ENCODE results near the gene ADPRH.

The ADPRH gene

GRCh38 chr3:119628816-119629445 lies 49.6 kb downstream of the ADPRH start:
- peak overlapping the region; percentile 35 for H3K27ac Mint-ChIP-seq

DNA sequence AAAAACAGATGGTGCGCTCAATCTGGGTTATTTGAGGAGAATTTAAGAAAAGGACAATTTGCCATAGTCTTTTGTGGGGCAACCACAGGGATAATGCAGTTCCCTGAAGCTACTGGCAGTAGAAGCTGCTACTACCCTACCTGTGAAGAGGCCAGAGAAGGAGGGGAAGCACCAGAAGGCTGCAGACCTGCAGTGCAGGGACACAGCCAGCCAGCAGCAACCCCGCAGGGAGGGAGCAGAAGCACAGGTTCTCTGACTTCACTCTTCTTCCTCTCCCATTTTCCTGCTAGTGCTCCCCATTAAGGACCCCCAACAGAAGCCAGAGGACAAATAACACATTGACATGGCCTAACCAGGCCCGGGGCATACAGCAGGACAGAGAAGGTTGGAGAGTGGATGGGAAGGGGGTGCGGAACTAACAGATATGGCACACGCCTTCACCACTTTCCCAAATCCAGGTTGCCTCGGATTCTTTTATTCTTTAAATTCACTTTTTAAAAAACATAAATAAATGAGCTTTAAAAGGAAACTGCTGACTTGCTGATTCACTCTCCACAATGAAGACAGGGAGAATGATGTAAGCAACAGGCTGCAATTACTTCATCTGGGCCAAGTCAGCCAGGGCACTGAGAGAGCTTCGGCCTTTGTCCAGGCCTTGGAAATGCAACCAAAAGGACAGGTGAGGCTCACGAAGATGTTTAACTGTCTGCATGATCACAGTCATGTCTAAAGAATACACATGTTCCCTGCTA lies 51.0 kb downstream of the ADPRH start:
- no peaks in the 10 kb centered on the region for H3K9me3 Mint-ChIP-seq
- no peak overlapping the region for H3K4me3 Mint-ChIP-seq
- no peak for DNase-seq
- no peaks in the 10 kb centered on the region for H3K36me3 Mint-ChIP-seq (ENCODE audit: low read depth)
- TF ChIP-seq, protein P1, sequence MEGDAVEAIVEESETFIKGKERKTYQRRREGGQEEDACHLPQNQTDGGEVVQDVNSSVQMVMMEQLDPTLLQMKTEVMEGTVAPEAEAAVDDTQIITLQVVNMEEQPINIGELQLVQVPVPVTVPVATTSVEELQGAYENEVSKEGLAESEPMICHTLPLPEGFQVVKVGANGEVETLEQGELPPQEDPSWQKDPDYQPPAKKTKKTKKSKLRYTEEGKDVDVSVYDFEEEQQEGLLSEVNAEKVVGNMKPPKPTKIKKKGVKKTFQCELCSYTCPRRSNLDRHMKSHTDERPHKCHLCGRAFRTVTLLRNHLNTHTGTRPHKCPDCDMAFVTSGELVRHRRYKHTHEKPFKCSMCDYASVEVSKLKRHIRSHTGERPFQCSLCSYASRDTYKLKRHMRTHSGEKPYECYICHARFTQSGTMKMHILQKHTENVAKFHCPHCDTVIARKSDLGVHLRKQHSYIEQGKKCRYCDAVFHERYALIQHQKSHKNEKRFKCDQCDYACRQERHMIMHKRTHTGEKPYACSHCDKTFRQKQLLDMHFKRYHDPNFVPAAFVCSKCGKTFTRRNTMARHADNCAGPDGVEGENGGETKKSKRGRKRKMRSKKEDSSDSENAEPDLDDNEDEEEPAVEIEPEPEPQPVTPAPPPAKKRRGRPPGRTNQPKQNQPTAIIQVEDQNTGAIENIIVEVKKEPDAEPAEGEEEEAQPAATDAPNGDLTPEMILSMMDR (IDR thresholded peaks at IDR 0.05): no peak
- H3K27ac Mint-ChIP-seq: no peak overlapping the region
- peaks cover 22% of the 10 kb centered on the region for H3K4me1 Mint-ChIP-seq
- H3K27me3 Mint-ChIP-seq (ENCODE audit: low read depth, poor library complexity): peaks cover 16% of the 10 kb centered on the region

More at GRCh38 chr3:119628816-119629445, 49.6 kb downstream of the ADPRH start:
- no peak for DNase-seq
- TF ChIP-seq, protein P1 (IDR thresholded peaks at IDR 0.05): no peak
- peaks cover 4% of the 10 kb centered on the region for H3K9me3 Mint-ChIP-seq
- peaks cover 25% of the 10 kb centered on the region for H3K4me1 Mint-ChIP-seq
- H3K4me3 Mint-ChIP-seq: no peak overlapping the region
- peaks cover 17% of the 10 kb centered on the region for H3K27me3 Mint-ChIP-seq (ENCODE audit: low read depth, poor library complexity)
- no peaks in the 10 kb centered on the region for H3K36me3 Mint-ChIP-seq (ENCODE audit: low read depth)

DNA sequence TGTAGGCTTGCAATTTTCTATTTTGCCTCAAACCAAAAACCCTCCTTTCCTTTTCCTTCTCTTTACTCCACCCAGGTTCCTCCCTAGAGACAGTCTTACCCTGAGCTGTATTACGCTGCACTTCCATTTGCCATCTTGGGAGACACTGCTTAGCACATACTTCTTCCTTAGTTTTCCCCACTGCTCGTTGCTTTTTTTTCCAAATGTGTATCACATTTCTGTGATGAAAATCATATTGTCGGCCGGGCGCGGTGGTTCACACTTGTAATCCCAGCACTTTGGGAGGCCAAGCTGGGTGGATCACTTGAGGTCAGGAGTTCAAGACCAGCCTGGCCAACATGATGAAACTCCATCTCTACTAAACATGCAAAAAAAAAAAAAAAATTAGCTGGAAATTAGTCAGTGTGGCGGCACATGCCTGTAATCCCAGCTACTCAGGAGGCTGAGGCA lies 51.6 kb downstream of the ADPRH start:
- TF ChIP-seq, protein P1 (IDR thresholded peaks at IDR 0.05): no peak
- H3K27ac Mint-ChIP-seq: no peak overlapping the region
- H3K9me3 Mint-ChIP-seq: no peaks in the 10 kb centered on the region
- H3K27me3 Mint-ChIP-seq (ENCODE audit: low read depth, poor library complexity): peaks cover 12% of the 10 kb centered on the region
- peaks cover 16% of the 10 kb centered on the region for H3K4me1 Mint-ChIP-seq
- no peak for DNase-seq
- H3K36me3 Mint-ChIP-seq (ENCODE audit: low read depth): no peaks in the 10 kb centered on the region
- H3K4me3 Mint-ChIP-seq: no peak overlapping the region

DNA sequence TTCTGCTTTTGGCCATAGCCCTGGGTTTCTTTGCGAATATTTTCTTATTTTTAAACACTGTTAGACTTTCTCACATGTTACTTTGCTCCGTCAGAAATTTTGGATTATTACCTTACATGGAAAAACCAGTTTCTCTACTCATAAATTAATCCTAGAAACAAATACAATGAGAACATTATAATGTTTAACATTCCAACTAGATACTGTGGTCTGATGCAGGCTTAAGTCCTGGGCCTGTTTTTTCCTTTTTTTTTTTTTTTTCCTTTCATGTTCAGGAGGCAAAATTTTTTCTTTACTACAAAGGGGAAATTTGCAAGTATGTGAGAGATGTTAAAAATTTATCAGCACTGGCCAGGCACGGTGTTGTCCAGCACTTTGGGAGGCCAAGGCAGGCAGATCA lies 52.2 kb downstream of the ADPRH start:
- no peak overlapping the region for H3K4me3 Mint-ChIP-seq
- TF ChIP-seq, protein P1 (IDR thresholded peaks at IDR 0.05): no peak
- peaks cover 15% of the 10 kb centered on the region for H3K4me1 Mint-ChIP-seq
- DNase-seq: no peak
- H3K36me3 Mint-ChIP-seq (ENCODE audit: low read depth): no peaks in the 10 kb centered on the region
- no peaks in the 10 kb centered on the region for H3K9me3 Mint-ChIP-seq
- no peak overlapping the region for H3K27ac Mint-ChIP-seq
- peaks cover 11% of the 10 kb centered on the region for H3K27me3 Mint-ChIP-seq (ENCODE audit: low read depth, poor library complexity)

DNA sequence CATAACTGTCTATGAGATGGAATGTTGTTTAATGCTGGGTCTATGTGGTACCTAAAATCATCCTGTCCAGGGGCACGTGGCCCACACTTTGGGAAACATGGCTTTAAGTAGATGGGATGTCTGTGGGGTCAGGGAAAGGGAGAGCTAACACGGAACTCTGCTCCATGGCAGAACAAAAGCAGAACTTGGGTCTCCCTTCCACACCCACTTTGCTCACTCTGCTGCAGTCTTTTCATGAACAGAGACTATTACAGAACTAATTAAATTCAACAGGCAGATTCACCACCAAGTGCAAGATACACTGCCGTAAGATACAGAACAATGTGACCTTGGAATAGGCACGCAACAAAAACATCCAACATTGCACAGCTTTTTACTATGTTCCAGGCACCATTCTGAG lies 52.9 kb downstream of the ADPRH start:
- no peak overlapping the region for H3K27ac Mint-ChIP-seq
- H3K9me3 Mint-ChIP-seq: no peaks in the 10 kb centered on the region
- TF ChIP-seq, protein P1 (IDR thresholded peaks at IDR 0.05): no peak
- peaks cover 15% of the 10 kb centered on the region for H3K4me1 Mint-ChIP-seq
- H3K36me3 Mint-ChIP-seq (ENCODE audit: low read depth): no peaks in the 10 kb centered on the region
- H3K4me3 Mint-ChIP-seq: no peak overlapping the region
- DNase-seq: no peak
- peaks cover 11% of the 10 kb centered on the region for H3K27me3 Mint-ChIP-seq (ENCODE audit: low read depth, poor library complexity)

Data from nephron progenitor cell (in vitro differentiated cells).